Measurements from ENCODE around the gene NLGN3. TPM values are rescaled to one million over a fixed set of nuclear protein-coding genes. Genes with fewer than 3 reads are reported as not detected.
A peak's percentile ranks its signal among the peaks of the same experiment; 100 is the strongest.

The NLGN3 gene
- total and polyA plus RNA-seq, 2 of the 8 experiments (the other 6 are each of a cell fraction or from before 2014, with no cell fraction given): 12.0 to 14.8 TPM

DNA sequence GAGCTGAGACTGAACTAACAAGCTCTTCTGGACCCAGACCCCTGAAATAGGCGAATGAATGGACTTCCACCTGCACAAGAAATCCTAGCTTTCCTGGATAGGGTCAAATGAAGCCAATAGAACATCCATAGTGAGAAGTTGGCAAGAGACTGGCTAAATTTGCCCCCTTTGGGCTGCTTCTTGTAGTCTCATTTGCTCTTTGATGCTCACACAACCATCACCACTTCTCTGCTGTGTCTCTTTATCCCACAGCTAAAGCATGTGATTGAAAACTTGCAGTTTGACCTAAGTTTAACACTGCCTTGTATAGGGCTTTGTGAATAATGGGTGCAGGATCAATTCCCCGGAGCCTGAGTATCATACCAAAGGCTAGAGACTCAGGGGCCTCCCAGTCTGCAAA lies 38.2 kb downstream of the NLGN3 start:
- Histone ChIP-seq H3K36me3 (ENCODE audit: control insufficient read depth in 2 of 4, insufficient read depth in 4 of 4, low read length in 3 of 4) (no peaks in the 10 kb centered on the region), H2BK20ac (ENCODE audit: low read length) (peak overlapping the region; percentile 61; the same call in 1 of the 2 replicates), H2AFZ (ENCODE audit: low read length) (no peak overlapping the region), H3K18ac (ENCODE audit: extremely low read depth, low read length) (peak overlapping the region; percentile 60; the same call in 1 of the 2 replicates), H3K56ac (replicated peaks; ENCODE audit: insufficient read length, low read depth, low read length) (no peak overlapping the region), H3K79me1 (ENCODE audit: low read depth, low read length) (no peaks in the 10 kb centered on the region), H3K9me3 (ENCODE audit: insufficient read depth in 2 of 2, low read depth in 1 of 2, low read length in 1 of 2) (no peaks in the 10 kb centered on the region), H2BK5ac (ENCODE audit: low read depth, low read length) (peak overlapping the region; percentile 38; the same call in 1 of the 2 replicates), H2AK5ac (ENCODE audit: low read depth, low read length) (no peak overlapping the region), H3K9ac (replicated peaks in 1 of 4; ENCODE audit: extremely low read depth in 1 of 4, low read depth in 3 of 4, low read length in 3 of 4) (peak overlapping the region in 2 of 4 experiments; percentile 38 to 44; a peak in 3 of 7 replicates), H3K23ac (ENCODE audit: insufficient read length) (no peak overlapping the region), H3K79me2 (ENCODE audit: control insufficient read depth in 1 of 2, insufficient read depth in 2 of 2, low read length in 2 of 2) (no peaks in the 10 kb centered on the region), H4K5ac (ENCODE audit: insufficient read length, low read depth, low read length) (no peak overlapping the region), H2BK120ac (replicated peaks; ENCODE audit: low read depth, low read length) (peak overlapping the region; percentile 62), H4K20me1 (replicated peaks in 1 of 2; ENCODE audit: control insufficient read depth in 1 of 2, insufficient read depth in 2 of 2, low read length in 2 of 2) (no peaks in the 10 kb centered on the region), H3K4me3 (ENCODE audit: extremely low read depth in 1 of 4, insufficient read depth in 2 of 4, low read depth in 3 of 4, low read length in 4 of 4) (peak overlapping the region in 3 of 4 experiments; percentile 5 to 53 (median 14); a peak in 4 of 8 replicates), H2BK12ac (ENCODE audit: low read depth, low read length) (peak overlapping the region; percentile 46; the same call in 1 of the 2 replicates), H3K23me2 (ENCODE audit: low read depth, low read length) (no peaks in the 10 kb centered on the region), H4K91ac (replicated peaks; ENCODE audit: insufficient read length, low read length) (peak overlapping the region; percentile 91), H3K14ac (ENCODE audit: insufficient read length) (no peak overlapping the region), H4K8ac (ENCODE audit: extremely low read depth, insufficient read depth, low read length) (no peak overlapping the region), H3K4ac (replicated peaks; ENCODE audit: insufficient read length, low read depth, low read length) (peak overlapping the region; percentile 14), H2BK15ac (ENCODE audit: low read length) (no peak overlapping the region), H3K27ac (ENCODE audit: low read depth, low read length) (peak overlapping the region; percentile 87), H3K27me3 (replicated peaks in 1 of 4; ENCODE audit: control insufficient read depth in 3 of 4, extremely low read depth in 1 of 4, insufficient read depth in 3 of 4, low read length in 3 of 4) (no peaks in the 10 kb centered on the region), H3K4me1 (replicated peaks in 1 of 4; ENCODE audit: control insufficient read depth in 3 of 4, insufficient read depth in 4 of 4, low read length in 3 of 4) (peaks cover 3 to 7% (median 5%) of the 10 kb centered on the region in 4 experiments; a peak in 4 of 7 replicates), H3K4me2 (ENCODE audit: insufficient read depth in 1 of 2, low read depth in 2 of 2, low read length in 2 of 2) (peak overlapping the region; percentile 61 to 72)
- CTCF ChIA-PET (ENCODE audit: partially characterized antibody): interaction anchor here (1.1 to 1.5 kb wide), 3 partner anchors 9 to 57 kb away, joined by 3 to 4 read pairs (median 3); no protein-coding TSS in a partner anchor
- 35% methylated on average over 2 of the region's 2 CpGs; no CpG with 5 or more reads in 1 of the 2 experiments for WGBS, 2 experiments (ENCODE audit: extremely low coverage in 1 of 2, insufficient coverage in 1 of 2, insufficient read length in 1 of 2, insufficient replicate concordance in 2 of 2, low coverage in 1 of 2, low lambda C conversion rate in 2 of 2, missing lambda C conversion rate in 1 of 2)
- POLR2A ChIA-PET (ENCODE audit: partially characterized antibody): interaction anchor here (0.6 to 3.0 kb wide), 22 partner anchors 9 to 253 kb away, joined by 3 to 13 read pairs (median 5); partner anchors contain the start of genes IL2RG, MED12, NLGN3 and NONO
- no peak for FAIRE-seq
- no peak for DNase-seq (ENCODE audit: low read depth in 1 of 2, low spot score in 2 of 2)
- no peak for TF ChIP-seq RAD21 (IDR thresholded peaks at IDR 0.05 in 1 of 2, conservative IDR thresholded peaks at IDR 0.05 in 1 of 2; ENCODE audit: low read depth in 2 of 2, low read length in 2 of 2)
- no peak for TF ChIP-seq CHD1 (IDR thresholded peaks at IDR 0.05; ENCODE audit: low read depth, low read length)
- TF ChIP-seq, protein P1, sequence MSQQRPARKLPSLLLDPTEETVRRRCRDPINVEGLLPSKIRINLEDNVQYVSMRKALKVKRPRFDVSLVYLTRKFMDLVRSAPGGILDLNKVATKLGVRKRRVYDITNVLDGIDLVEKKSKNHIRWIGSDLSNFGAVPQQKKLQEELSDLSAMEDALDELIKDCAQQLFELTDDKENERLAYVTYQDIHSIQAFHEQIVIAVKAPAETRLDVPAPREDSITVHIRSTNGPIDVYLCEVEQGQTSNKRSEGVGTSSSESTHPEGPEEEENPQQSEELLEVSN (IDR thresholded peaks at IDR 0.05): no peak
- no peak for TF ChIP-seq POLR2AphosphoS5 (IDR thresholded peaks at IDR 0.05; ENCODE audit: low read depth, low read length)
- TF ChIP-seq KDM5A (IDR thresholded peaks at IDR 0.05; ENCODE audit: low read length): no peak
- no peak for TF ChIP-seq TBP (IDR thresholded peaks at IDR 0.05; ENCODE audit: low read depth, low read length)
- no peak for TF ChIP-seq BACH1 (IDR thresholded peaks at IDR 0.05; ENCODE audit: low read length)
- TF ChIP-seq ZNF274 (IDR thresholded peaks at IDR 0.05; ENCODE audit: borderline replicate concordance, extremely low read depth, low read length): no peak
- no peak for TF ChIP-seq SP2 (IDR thresholded peaks at IDR 0.05; ENCODE audit: low read length)
- TF ChIP-seq MAX (IDR thresholded peaks at IDR 0.05): no peak
- TF ChIP-seq EP300 (IDR thresholded peaks at IDR 0.05; ENCODE audit: borderline replicate concordance in 1 of 2, low read depth in 2 of 2, low read length in 2 of 2): no peak
